HCT116 (cell line): Measurements from ENCODE around the gene RGPD5. TPM values are rescaled to one million over a fixed set of nuclear protein-coding genes. Genes with fewer than 3 reads are reported as not detected.
"Not testable (repeated sequence)": the region's sequence is repeated elsewhere in the genome, so short reads cannot be mapped to it uniquely, and the experiment has no call there.

Experiments
- ATAC-seq: fragments of 200-7000 bp; cut with Tn5 transposase; 2 replicates; pipeline ENCODE4 v1.9.1; 2020; ENCODE audit warnings: mild to moderate bottlenecking, moderate library complexity
- BruUV-seq: library from RNA; stranded (reverse); fragments of 400-500 nt; replicated peaks from 2 replicates; lab custom pipeline; 2021; lab: Mats Ljungman, UMichigan
- CTCF ChIA-PET: fragments of 300-600 bp; sonication (Branson Sonifier 250); formaldehyde crosslinking; loops from one replicate; lab custom pipeline; 2021; ENCODE audit warnings: antibody characterized with exemption; lab: Charles Lee
- POLR2A ChIA-PET: fragments of 300-600, 350-600 bp; sonication (Branson Sonifier 250); formaldehyde crosslinking; loops from one replicate; lab custom pipeline; 2021; ENCODE audit warnings: antibody characterized with exemption; lab: Charles Lee
- RAD21 ChIA-PET, 2 experiments: fragments of 300-600 bp; sonication (Branson Sonifier 250); formaldehyde crosslinking; loops; one replicate each; lab custom pipeline; 2023; ENCODE audit warnings: low total read pairs in 2 of 2; ENCODE audit not compliant: uncharacterized antibody in 2 of 2, unreplicated experiment in 2 of 2, low non-redundant PET in 1 of 2; lab: Charles Lee
- DNase-seq: peaks from one replicate; pipeline ENCODE4 v3.0.0-alpha.2; 2010; ENCODE audit warnings: low read depth, low spot score
- H2AFZ ChIP-seq: fragments of 200-600 bp; shearing (Covaris generic), sonication (generic); 2 replicates; pipeline ENCODE4 v1.6.1; 2017; ENCODE audit warnings: low read depth, mixed run types, mixed read lengths, antibody characterized with exemption, low read length; ENCODE audit not compliant: poor library complexity, severe bottlenecking
- H3K27ac ChIP-seq: 2 replicates; pipeline ENCODE4 v1.5.1; 2012; ENCODE audit warnings: low read depth, low read length
- H3K27me3 ChIP-seq: fragments of 200-600 bp; sonication (generic); 2 replicates; pipeline ENCODE4 v1.6.1; 2016; ENCODE audit warnings: mixed run types, low read length, mixed read lengths; ENCODE audit not compliant: insufficient read depth
- H3K36me3 ChIP-seq, 2 experiments: fragments of 200-500 bp in 1 of 2; fragments of 200-600 bp in 1 of 2; sonication (Bioruptor generic) in 1 of 2; sonication (generic) in 1 of 2; 2 replicates each; pipeline versions ENCODE4 v1.5.1 to v1.6.1; 2014 to 2016; ENCODE audit warnings: low read length in 2 of 2, inconsistent platforms in 1 of 2, mixed read lengths in 1 of 2, mixed run types in 1 of 2; ENCODE audit not compliant: insufficient read depth in 2 of 2, control insufficient read depth in 1 of 2
- H3K4me1 ChIP-seq, 2 experiments: fragments of 200-600 bp in 1 of 2; sonication (generic) in 1 of 2; 2 replicates each; pipeline versions ENCODE4 v1.5.1 to v1.6.1; 2012 to 2017; ENCODE audit warnings: low read length in 2 of 2, inconsistent platforms in 1 of 2, mild to moderate bottlenecking in 1 of 2, mixed read lengths in 1 of 2, mixed run types in 1 of 2, moderate library complexity in 1 of 2; ENCODE audit not compliant: insufficient read depth in 2 of 2, control insufficient read depth in 1 of 2
- H3K4me2 ChIP-seq: fragments of 200-600 bp; sonication (generic); 2 replicates; pipeline ENCODE4 v1.6.1; 2017; ENCODE audit warnings: mixed run types, low read length, mixed read lengths
- H3K4me3 ChIP-seq, 2 experiments: fragments of 200-600 bp in 1 of 2; sonication (generic) in 1 of 2; replicated peaks in 1 of 2; 2 replicates each; pipeline ENCODE4 v1.5.1; 2011 to 2016; ENCODE audit warnings: low read length in 2 of 2, control low read depth in 1 of 2, low read depth in 1 of 2, mild to moderate bottlenecking in 1 of 2, mixed read lengths in 1 of 2, mixed run types in 1 of 2
- H3K79me2 ChIP-seq: fragments of 200-600 bp; sonication (generic); 2 replicates; pipeline ENCODE4 v1.6.1; 2017; ENCODE audit warnings: mild to moderate bottlenecking, mixed run types, low read length, moderate library complexity, mixed read lengths; ENCODE audit not compliant: insufficient read depth
- H3K9ac ChIP-seq: fragments of 200-600 bp; sonication (generic); 2 replicates; pipeline ENCODE4 v1.6.1; 2016; ENCODE audit warnings: low read length, mixed read lengths
- H3K9me2 ChIP-seq: fragments of 200-600 bp; sonication (generic), shearing (Covaris generic); 2 replicates; pipeline ENCODE4 v1.6.1; 2017; ENCODE audit warnings: mixed run types, mild to moderate bottlenecking, moderate library complexity; ENCODE audit not compliant: insufficient read depth
- H3K9me3 ChIP-seq, 2 experiments: fragments of 200-500 bp in 1 of 2; fragments of 200-600 bp in 1 of 2; sonication (Bioruptor generic) in 1 of 2; sonication (generic) in 1 of 2; 2 replicates each; pipeline ENCODE4 v1.6.1; 2014 to 2017; ENCODE audit warnings: low read length in 2 of 2, mixed read lengths in 2 of 2, inconsistent platforms in 1 of 2, low read depth in 1 of 2, mild to moderate bottlenecking in 1 of 2, mixed run types in 1 of 2, moderate library complexity in 1 of 2; ENCODE audit not compliant: control insufficient read depth in 1 of 2, insufficient read depth in 1 of 2
- H4K20me1 ChIP-seq: fragments of 200-600 bp; sonication (generic), shearing (Covaris generic); 2 replicates; pipeline ENCODE4 v1.6.1; 2017; ENCODE audit warnings: mixed run types, mild to moderate bottlenecking, moderate library complexity; ENCODE audit not compliant: insufficient read depth
- intact Hi-C: fragments of 100-400 bp; cut with micrococcal nuclease; formaldehyde crosslinking; loops from 2 replicates; pipeline ENCODE4 v1.10.0; 2022
- total RNA-seq: library from RNA; stranded (reverse); gene quantifications from one replicate; pipeline ENCODE4 v1.2.1, GENCODE V29; 2021; ENCODE audit not compliant: unreplicated experiment

RGPD5 gene
- total RNA-seq, 1 experiment from 2014 or later, result 39.1 TPM

DNA sequence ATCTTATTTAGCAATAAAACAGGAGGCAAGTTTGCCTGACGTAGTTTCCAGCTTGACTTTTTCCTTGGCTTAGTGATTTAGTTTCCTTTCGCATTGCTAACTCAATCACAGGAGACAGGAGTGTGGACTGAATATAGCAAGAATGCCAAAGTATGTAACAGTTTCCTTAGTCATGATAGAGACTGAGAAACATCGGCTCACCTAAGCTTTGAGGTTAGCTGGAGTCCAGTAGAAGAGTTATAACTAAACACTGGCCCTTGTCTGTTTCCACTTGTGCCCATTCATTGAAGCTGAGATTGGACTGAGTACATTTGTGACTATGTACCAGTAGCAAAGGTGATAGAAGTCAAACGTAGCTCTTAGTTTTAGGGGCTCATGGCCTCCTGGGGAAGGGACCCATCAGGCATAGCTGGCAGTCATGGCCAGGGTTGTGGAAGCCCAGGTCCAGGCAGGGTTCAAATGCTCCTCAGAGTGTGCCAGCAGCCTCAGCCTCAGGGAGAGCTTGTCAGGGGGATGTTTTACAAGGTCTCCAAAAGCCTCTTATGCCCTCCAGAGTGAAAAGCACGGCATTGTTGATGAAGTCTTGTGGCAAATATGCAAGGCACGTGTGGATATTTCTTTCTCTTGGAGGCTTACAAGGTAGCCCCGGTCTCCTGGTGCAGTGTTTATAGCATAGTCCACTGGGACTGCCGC lies 103.8 kb downstream of the RGPD5 start:
- H4K20me1 ChIP-seq, H3K9me2 ChIP-seq, H3K27me3 ChIP-seq, RAD21 ChIA-PET, H3K4me1 ChIP-seq, H3K9me3 ChIP-seq, POLR2A ChIA-PET, H2AFZ ChIP-seq, DNase-seq, intact Hi-C loops, H3K4me2 ChIP-seq, BruUV-seq, H3K27ac ChIP-seq, H3K79me2 ChIP-seq, H3K4me3 ChIP-seq, CTCF ChIA-PET, H3K36me3 ChIP-seq, H3K9ac ChIP-seq: not testable (repeated sequence)
- ATAC-seq, result peak; percentile 52

DNA sequence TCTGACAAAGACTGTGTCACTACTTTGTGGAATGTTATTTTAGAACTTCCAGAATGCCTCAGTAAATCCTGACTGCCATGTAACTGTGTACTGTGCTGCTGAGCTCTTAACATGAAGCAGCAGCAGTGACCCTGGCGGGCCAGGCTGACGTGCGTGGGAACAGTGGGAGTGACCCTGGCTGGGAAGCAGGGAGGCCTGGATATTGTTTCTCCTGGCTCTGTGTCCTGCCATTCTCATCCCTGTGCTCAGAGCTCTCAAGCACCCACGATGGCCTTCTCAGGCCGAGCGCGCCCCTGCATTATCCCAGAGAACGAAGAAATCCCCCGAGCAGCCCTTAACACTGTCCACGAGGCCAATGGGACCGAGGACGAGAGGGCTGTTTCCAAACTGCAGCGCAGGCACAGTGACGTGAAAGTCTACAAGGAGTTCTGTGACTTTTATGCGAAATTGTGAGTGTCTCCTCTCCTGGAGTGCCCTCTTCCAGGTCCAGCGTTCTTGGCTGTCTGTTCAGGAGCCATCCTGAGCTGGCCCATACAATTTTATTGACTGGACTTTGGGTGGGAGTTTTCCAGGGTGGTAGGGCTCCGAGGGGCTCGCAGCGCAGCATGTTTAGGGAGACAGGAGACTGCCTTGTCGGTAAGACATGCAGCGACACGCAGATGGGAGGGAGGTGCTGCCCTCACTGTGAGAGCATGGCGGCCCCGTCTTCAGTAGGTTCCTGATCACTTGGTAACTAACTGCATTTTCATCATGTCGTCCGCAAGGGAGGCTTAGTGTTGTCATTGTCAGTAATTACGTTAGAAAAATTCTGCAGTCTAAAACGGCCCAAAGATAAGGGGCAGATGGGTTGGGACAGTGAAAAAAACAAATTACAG lies 104.6 kb downstream of the RGPD5 start, which contains the start of gene LIMS3:
TSS of gene LIMS3 (plus strand) at position 227 of the 875 bp plus-strand sequence. CDS start at position 268, 41 bp downstream.
- H3K27me3 ChIP-seq, H2AFZ ChIP-seq, BruUV-seq, H3K79me2 ChIP-seq, H3K9me3 ChIP-seq, H3K4me1 ChIP-seq, H3K9ac ChIP-seq, DNase-seq, POLR2A ChIA-PET, H4K20me1 ChIP-seq, H3K27ac ChIP-seq, H3K9me2 ChIP-seq, RAD21 ChIA-PET, H3K36me3 ChIP-seq, H3K4me2 ChIP-seq, CTCF ChIA-PET, H3K4me3 ChIP-seq, intact Hi-C loops: not testable (repeated sequence)
- ATAC-seq, result 0 out of 2 replicates have a peak, but pooled peaks have one; percentile 14

DNA sequence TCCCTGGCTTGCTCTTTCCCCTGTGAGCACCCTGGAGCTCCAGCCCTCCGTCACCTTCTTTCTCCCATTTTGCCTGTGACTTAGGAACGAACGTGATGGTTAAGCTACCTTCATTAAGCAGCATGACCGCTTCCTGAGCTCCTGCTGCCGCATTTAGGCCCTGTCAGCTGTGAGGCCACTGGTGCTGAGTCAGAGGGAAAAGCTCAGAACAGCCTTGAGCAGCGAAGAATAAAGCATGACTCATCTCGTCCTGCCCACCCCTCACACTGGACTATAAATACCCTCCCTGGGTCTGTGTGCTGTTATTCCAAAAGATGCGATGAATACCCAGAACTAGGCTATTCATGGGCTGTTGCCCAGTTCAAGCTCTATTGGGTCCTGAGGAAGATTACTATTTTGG lies 111.7 kb downstream of the RGPD5 start:
- H3K4me1 ChIP-seq, H3K79me2 ChIP-seq, H3K4me3 ChIP-seq, intact Hi-C loops, H3K9me2 ChIP-seq, DNase-seq, BruUV-seq, H3K9ac ChIP-seq, H3K27ac ChIP-seq, H3K27me3 ChIP-seq, H3K36me3 ChIP-seq, H3K4me2 ChIP-seq, H3K9me3 ChIP-seq, RAD21 ChIA-PET, CTCF ChIA-PET, H2AFZ ChIP-seq, POLR2A ChIA-PET, H4K20me1 ChIP-seq: not testable (repeated sequence)
- peak; percentile 81 for ATAC-seq
